HG03354 (cell line): ENCODE measurements around the gene MRPL18.
A peak's percentile ranks its signal among the peaks of the same experiment; 100 is the strongest.
"Not testable (repeated sequence)": the region's sequence is repeated elsewhere in the genome, so short reads cannot be mapped to it uniquely, and the experiment has no call there.

ENCODE experiments used
- ATAC-seq: cut with Tn5 transposase; IDR thresholded peaks from one replicate; pipeline ENCODE4 v1.9.1; 2021; ENCODE audit warnings: mild to moderate bottlenecking; ENCODE audit not compliant: unreplicated experiment, poor library complexity, severe bottlenecking

Gene MRPL18

GRCh38 chr6:159809149-159809548 is 18.9 kb downstream of the MRPL18 start:
- ATAC-seq: no peak

GRCh38 chr6:159813781-159814180 is 23.5 kb downstream of the MRPL18 start:
- ATAC-seq: no peak

- no peak for ATAC-seq
Observed at GRCh38 chr6:159815410-159815809, 25.1 kb downstream of the MRPL18 start.

DNA sequence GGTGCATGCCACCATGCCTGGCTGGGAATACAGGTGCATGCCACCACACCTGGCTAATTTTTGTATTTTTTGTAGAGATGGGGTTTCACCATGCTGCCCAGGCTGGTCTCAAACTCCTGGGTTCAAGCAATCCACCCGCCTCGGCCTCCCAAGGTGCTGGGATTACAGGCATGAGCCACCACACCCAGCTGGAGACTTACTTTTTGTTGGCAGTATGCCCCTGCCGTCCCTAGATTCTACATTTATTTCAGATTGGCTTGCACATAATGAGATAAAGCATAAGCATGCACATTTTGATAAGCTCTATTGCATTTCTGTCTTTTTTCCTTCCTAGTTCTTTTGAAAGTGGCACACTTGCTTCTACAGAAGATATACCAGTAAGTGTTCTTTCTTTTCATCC is 26.5 kb downstream of the MRPL18 start:
- not testable (repeated sequence) for ATAC-seq

- ATAC-seq: no peak
Observed at GRCh38 chr6:159817951-159818739, 27.9 kb downstream of the MRPL18 start.

GRCh38 chr6:159819098-159819497 is 28.8 kb downstream of the MRPL18 start:
- no peak for ATAC-seq

DNA sequence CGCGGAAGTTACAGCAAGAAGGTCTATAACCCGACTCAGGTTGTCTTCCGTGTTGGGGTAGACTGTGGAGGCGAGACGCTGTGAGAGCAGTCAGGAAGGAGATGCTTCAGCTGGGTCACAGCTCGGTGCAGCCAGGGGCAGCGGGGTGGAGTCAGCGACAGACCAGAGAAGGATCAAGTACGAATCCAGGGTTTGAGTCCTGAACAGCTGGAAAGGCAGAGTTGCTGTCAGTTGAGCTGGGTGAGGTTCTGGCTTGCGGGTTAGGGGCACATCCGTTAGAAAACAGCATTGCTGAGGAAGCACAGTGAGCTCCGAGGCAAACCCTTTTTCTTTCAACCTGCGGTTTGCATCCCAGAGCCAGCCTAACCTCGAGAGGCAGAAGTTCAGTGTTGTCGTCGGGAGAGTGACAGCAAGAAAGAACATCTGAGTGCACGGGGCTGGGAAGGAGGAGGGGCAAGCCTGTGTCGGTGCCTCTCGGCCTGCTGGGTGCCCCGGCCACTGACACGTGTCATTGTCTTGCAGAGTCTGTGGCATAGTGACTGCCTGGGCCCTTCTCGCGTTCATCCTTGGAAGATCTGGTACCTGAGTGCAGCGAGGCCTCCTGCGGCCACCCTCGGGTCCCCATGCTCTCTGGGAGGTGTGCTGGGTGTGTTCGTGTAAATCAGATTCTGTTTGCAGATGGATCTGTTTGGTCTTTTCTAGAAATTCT is 29.8 kb downstream of the MRPL18 start:
- peak; percentile 65 for ATAC-seq

GRCh38 chr6:159821122-159821521 is 30.9 kb downstream of the MRPL18 start:
- no peak for ATAC-seq

DNA sequence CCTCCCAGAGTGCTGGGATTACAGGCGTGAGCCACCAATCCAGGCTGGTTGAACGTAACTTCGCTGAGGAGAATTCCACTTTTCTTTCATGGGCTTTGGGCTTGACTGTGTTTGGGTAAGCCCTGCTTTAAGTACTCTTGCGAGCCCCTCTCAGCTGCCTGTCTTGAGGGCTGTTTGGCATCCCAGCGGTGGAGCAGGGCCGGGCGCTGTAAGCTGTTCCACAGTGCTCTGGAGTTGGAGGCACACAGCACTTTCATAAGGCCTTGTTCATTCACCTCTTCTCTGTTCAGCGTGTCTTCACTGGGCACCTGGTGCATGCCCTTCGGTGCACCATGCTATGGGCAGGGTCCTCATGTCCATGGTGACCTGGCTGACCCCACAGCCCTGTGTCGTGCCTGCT is 31.5 kb downstream of the MRPL18 start:
- no peak for ATAC-seq

DNA sequence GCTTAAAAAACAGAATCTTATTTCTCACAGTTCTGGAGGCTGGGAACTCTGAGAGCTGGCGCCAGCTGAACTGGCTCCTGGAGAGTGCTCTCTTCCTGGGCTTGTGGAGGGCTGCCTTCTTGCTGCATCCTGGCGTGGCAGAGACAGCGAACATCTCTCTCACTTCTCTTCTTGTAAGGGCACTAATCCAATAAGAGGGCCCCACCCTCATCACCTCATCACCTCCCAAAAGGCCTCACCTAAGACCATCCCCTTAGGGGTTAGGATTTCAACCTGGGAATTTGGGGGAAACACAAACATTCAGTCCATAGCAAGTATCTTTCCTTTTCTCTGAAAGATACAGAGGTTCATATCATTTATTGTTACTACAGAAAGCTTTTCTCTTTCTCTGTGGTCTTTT is 33.7 kb downstream of the MRPL18 start:
- no peak for ATAC-seq

- ATAC-seq: not testable (repeated sequence)
Observed at GRCh38 chr6:159824690-159825089, 34.4 kb downstream of the MRPL18 start.

DNA sequence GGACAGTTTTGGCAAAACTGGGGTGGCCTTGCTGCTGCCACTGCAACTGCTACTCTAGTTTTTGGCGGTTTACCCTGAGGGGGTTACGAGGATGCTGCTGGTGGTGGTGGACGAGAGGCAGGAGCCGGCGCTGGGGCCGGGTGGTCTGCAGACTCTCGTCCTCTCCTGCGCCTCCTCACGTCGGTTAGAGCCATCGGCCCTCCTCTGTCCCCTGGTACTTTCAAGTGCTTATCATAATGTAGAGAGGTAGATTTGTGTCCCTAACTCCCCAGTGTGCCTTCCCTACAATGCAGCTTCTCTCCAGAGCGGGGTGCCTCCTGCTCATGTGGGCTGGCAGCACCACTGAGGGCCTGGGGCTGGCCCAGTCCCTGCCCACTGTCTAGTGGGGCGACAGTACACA is 35.7 kb downstream of the MRPL18 start:
- no peak for ATAC-seq

- ATAC-seq: no peak
Observed at GRCh38 chr6:159826968-159827647, 36.8 kb downstream of the MRPL18 start.

- no peak for ATAC-seq
Observed at GRCh38 chr6:159828074-159828473, 37.8 kb downstream of the MRPL18 start.

- ATAC-seq: peak; percentile 68
Observed at GRCh38 chr6:159829526-159829925, 39.3 kb downstream of the MRPL18 start.

GRCh38 chr6:159830501-159831372 is 40.5 kb downstream of the MRPL18 start:
- no peak for ATAC-seq

GRCh38 chr6:159831373-159831679 is 41.1 kb downstream of the MRPL18 start:
- ATAC-seq: no peak

- no peak for ATAC-seq
Observed at GRCh38 chr6:159832946-159833345, 42.7 kb downstream of the MRPL18 start.

DNA sequence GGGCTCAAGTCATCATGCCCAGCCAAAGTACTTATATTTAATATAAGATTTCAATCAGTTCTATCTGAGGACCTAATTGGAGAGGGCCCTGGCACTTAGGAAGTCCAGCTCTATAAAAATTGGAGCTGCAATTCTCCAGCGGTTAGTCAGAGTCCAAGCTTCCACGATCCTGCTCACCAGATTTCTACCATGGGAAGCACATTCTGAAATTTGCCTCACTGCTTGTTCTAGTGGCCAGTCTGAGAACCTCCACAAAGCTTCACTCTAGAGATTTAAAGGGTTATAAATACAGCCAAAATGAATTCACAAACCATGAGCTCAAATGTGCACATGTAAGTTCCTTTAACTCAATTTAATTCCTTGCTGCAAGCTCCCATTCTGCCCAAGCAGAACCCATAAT is 43.3 kb downstream of the MRPL18 start:
- no peak for ATAC-seq

DNA sequence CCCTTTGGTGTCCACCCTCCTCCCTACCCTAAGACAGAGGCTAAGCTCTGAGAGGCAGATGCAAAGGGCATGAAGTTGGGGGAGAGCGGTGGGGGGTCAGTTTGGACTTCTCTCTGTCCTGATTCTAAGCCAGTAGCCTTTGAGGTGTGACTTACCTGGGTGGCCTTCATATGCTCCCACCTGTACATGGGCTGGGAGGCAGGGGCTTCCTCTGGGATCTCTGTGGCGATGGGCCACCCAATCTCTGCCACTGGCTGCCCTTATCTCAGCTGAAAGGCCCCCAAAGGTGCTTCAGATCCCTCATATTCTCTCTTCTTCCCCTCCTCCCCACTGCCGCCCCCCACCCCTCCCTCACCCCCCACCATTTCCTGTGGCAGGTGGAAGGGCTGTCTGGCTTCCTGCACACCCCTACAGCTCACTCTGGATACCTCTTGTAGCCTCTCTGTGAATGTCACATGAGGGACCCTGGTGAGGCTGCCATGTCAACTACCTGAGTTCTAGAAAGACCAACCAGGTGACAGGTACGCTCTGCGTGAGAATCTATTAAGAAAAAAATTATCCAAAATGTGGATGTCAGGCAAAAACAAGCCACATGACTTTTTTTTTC is 43.8 kb downstream of the MRPL18 start:
- no peak for ATAC-seq
